Esophagus (tissue), 2 donors: ENCODE measurements around the gene SLC6A12. TPM values are rescaled to one million over a fixed set of nuclear protein-coding genes. Genes with fewer than 3 reads are reported as not detected.

ENCODE experiments used
- H3K27ac ChIP-seq, 2 donors: one replicate each; pipeline ENCODE4 v1.5.1; 2013; ENCODE audit warnings: low read depth in 2 of 2, mild to moderate bottlenecking in 2 of 2, inconsistent platforms in 1 of 2, low read length in 1 of 2, moderate library complexity in 1 of 2
- H3K27me3 ChIP-seq, 2 donors: one replicate each; pipeline ENCODE4 v1.6.1; 2013; ENCODE audit warnings: low read length in 2 of 2, control low read depth in 1 of 2, mild to moderate bottlenecking in 1 of 2; ENCODE audit not compliant: insufficient read depth in 2 of 2, control insufficient read depth in 1 of 2
- H3K36me3 ChIP-seq, 2 donors: one replicate each; pipeline ENCODE4 v1.6.1; 2013; ENCODE audit warnings: low read length in 1 of 2; ENCODE audit not compliant: control insufficient read depth in 2 of 2, insufficient read depth in 2 of 2
- H3K4me1 ChIP-seq, 2 donors: one replicate each; pipeline ENCODE4 v1.6.1; 2013; ENCODE audit warnings: low read length in 1 of 2; ENCODE audit not compliant: control insufficient read depth in 2 of 2, insufficient read depth in 2 of 2
- H3K4me3 ChIP-seq, 2 donors: one replicate each; pipeline ENCODE4 v1.5.1; 2013; ENCODE audit warnings: low read length in 2 of 2, mild to moderate bottlenecking in 2 of 2, low read depth in 1 of 2, moderate library complexity in 1 of 2
- H3K9me3 ChIP-seq, 2 donors: one replicate each; pipeline ENCODE4 v1.6.1; 2013; ENCODE audit warnings: mild to moderate bottlenecking in 2 of 2, low read depth in 1 of 2, low read length in 1 of 2, moderate library complexity in 1 of 2; ENCODE audit not compliant: control insufficient read depth in 2 of 2, insufficient read depth in 1 of 2
- WGBS, 2 donors: extraction: QIAGEN DNeasy Blood & Tissue Kit; methylation state at CpG; one replicate each; pipeline ENCODE4 v1.1.7; 2013; 5-methylcytosine and 5-hydroxymethylcytosine counted together
- polyA plus RNA-seq, 2 donors: library from polyadenylated mRNA; stranded (reverse); fragments of 200-250 nt; gene quantifications; one replicate each; pipeline ENCODE4 v1.2.3, GENCODE V29; 2013
- donor health status: healthy with polysubstance abuse.
- donor health status: Bipolar disorder and iron deficiency.

The SLC6A12 gene
- polyA plus RNA-seq, 2 donors: 0.11 TPM; not detected in 1

DNA sequence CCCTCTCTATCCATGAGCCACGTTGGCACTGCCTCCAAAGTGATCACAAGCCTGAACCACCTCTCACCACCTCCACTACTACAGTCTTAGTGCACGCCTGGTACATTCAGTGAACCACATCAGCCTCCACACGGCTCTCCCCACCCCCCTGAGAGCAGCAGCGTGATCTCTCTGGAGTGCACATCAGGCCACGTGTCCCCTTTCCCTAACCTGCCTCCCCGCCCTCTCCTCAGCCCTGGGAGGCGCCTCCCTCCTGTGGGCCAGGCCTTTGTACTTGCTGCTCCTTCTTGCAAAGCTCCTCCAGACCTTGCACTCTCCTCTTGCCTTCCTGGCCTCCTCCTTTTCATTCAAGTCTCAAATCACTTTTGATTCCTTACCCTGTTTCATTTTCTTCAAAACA is 49.8 kb downstream of the SLC6A12 start:
- H3K4me1 ChIP-seq: no peaks in the 10 kb centered on the region
- H3K4me3 ChIP-seq: no peak overlapping the region
- no peak overlapping the region for H3K27ac ChIP-seq
- no peaks in the 10 kb centered on the region for H3K9me3 ChIP-seq
- no peaks in the 10 kb centered on the region for H3K27me3 ChIP-seq
- H3K36me3 ChIP-seq: no peaks in the 10 kb centered on the region
- WGBS, 2 donors: 60 to 66% methylated on average over 7 of the region's 7 CpGs

DNA sequence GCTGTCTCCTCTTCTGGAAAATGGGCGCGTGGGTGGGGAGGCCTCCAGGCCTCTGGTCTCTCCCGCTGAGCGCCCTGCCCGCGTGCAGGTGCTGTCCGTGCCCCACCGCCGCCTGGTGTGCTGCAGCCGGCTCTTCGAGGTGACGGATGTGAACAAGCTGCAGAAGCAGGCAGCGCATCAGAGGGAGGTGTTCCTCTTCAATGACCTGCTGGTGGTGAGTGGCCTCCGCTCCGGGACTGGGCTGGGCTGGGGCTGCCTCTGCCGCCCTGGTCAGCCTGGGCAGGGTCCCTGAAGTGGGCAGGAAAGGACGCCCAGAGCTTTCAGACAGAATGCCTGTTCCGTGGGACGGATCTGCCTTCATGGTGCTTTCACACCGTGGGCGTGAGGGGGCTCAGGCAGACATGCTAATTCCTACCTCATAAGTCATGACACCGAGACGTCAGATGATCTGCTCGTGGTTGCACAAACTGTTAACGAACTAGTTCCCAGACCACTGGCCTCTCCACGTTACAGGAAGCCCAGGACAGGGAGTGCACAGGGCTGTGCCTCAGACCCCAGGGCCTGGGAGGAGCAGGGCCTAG is 50.5 kb downstream of the SLC6A12 start:
- Histone ChIP-seq H3K4me3 (no peak overlapping the region), H3K9me3 (no peaks in the 10 kb centered on the region), H3K27me3 (no peaks in the 10 kb centered on the region), H3K27ac (no peak overlapping the region), H3K36me3 (no peaks in the 10 kb centered on the region), H3K4me1 (no peaks in the 10 kb centered on the region)
- 89% methylated on average over 26 of the region's 26 CpGs for WGBS, 2 donors

DNA sequence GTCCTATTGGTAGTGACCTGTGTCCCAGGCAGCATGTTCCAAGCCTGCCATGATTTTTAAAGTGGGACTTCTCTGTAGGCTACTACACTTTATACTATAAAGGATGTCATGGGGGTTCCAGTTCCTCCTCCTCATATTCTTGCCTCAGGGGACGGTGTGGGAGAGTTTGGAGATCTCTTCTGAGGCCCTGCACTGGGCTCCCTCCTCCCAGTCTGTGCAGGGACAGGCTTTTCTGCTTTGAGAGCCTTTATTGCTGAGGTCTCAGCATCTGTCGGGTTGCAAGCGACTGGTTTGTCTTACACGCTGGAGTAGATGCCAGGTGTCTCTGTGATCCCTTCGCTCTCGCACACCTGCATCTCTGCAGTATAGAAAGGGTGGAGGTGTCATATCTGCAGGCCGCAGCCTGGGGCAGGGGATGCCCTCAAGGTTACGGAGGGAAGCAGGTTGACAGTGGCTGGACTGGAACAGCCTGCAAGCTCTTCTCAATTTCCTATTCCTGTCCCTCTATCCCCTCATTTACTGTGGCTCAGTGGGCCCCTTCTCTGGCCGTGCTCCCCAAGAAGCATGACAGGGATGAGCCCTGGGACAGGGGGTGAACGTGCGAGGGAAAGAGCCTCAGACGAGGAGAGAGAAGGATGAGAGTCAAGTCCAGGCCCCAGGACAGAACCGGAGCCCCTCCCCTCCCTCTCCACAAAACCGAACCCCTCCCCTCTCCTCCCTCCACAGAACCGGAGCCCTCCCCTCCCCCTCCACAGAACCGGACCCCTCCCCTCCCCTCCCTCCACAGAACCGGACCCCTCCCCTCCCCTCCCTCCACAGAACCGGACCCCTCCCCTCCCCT is 51.3 kb downstream of the SLC6A12 start:
- H3K27ac ChIP-seq: no peak overlapping the region
- no peaks in the 10 kb centered on the region for H3K4me1 ChIP-seq
- H3K4me3 ChIP-seq: no peak overlapping the region
- WGBS, 2 donors: 62 to 68% methylated on average over 17 to 18 of the region's 18 CpGs
- H3K27me3 ChIP-seq: no peaks in the 10 kb centered on the region
- no peaks in the 10 kb centered on the region for H3K9me3 ChIP-seq
- no peaks in the 10 kb centered on the region for H3K36me3 ChIP-seq

- Histone ChIP-seq H3K4me1 (no peaks in the 10 kb centered on the region), H3K27me3 (no peaks in the 10 kb centered on the region), H3K27ac (no peak overlapping the region), H3K4me3 (no peak overlapping the region), H3K36me3 (no peaks in the 10 kb centered on the region), H3K9me3 (no peaks in the 10 kb centered on the region)
- WGBS, 2 donors: 89 to 93% methylated on average over 8 of the region's 8 CpGs
Measured at GRCh38 chr12:161823-162222, 52.1 kb downstream of the SLC6A12 start.

GRCh38 chr12:160858-161257 is 53.1 kb downstream of the SLC6A12 start:
- Histone ChIP-seq H3K36me3 (no peaks in the 10 kb centered on the region), H3K27ac (no peak overlapping the region), H3K27me3 (no peaks in the 10 kb centered on the region), H3K4me1 (no peaks in the 10 kb centered on the region), H3K9me3 (no peaks in the 10 kb centered on the region), H3K4me3 (no peak overlapping the region)
- WGBS, 2 donors: 67 to 68% methylated on average over 9 of the region's 9 CpGs

GRCh38 chr12:159156-159782 is 54.7 kb downstream of the SLC6A12 start:
- H3K36me3 ChIP-seq: no peaks in the 10 kb centered on the region
- H3K4me3 ChIP-seq: no peak overlapping the region
- H3K9me3 ChIP-seq: no peaks in the 10 kb centered on the region
- H3K4me1 ChIP-seq: no peaks in the 10 kb centered on the region
- H3K27ac ChIP-seq: no peak overlapping the region
- no peaks in the 10 kb centered on the region for H3K27me3 ChIP-seq
- WGBS, 2 donors: 68 to 74% methylated on average over 7 of the region's 7 CpGs

DNA sequence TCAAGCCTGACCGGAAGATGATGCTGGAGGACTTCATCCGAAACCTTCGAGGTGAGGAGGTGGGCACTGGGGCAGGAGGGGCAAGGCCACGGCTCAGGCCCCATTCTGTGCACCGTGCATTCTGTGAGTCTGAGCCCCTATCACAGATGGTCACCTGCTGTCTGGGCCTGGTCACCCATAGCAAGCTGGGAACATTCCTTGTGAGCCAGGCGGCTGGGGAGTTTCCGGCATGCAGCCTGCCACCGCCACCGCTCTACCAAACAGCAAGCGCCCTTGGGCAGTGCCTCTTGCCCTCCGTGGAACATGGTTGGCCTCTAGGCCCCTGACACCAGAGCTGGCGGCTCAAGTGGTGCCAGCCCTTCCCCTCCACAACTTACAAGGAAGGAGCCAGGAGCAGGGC is 56.3 kb downstream of the SLC6A12 start:
- H3K27ac ChIP-seq: no peak overlapping the region
- WGBS, 2 donors: 91 to 95% methylated on average over 12 of the region's 12 CpGs

GRCh38 chr12:156945-157344 is 57.0 kb downstream of the SLC6A12 start:
- Histone ChIP-seq H3K4me3 (no peak overlapping the region), H3K9me3 (no peaks in the 10 kb centered on the region), H3K27ac (no peak overlapping the region), H3K27me3 (no peaks in the 10 kb centered on the region), H3K4me1 (no peaks in the 10 kb centered on the region), H3K36me3 (no peaks in the 10 kb centered on the region)
- 88 to 89% methylated on average over 13 of the region's 13 CpGs for WGBS, 2 donors

More for the DNA sequence above, 56.3 kb downstream of the SLC6A12 start:
- H3K4me3 ChIP-seq: no peak overlapping the region
- no peaks in the 10 kb centered on the region for H3K9me3 ChIP-seq
- H3K4me1 ChIP-seq: no peaks in the 10 kb centered on the region
- no peaks in the 10 kb centered on the region for H3K27me3 ChIP-seq
- no peaks in the 10 kb centered on the region for H3K36me3 ChIP-seq

- no peaks in the 10 kb centered on the region for H3K27me3 ChIP-seq
- H3K4me3 ChIP-seq: no peak overlapping the region
- no peaks in the 10 kb centered on the region for H3K4me1 ChIP-seq
- 83 to 85% methylated on average over 8 of the region's 8 CpGs for WGBS, 2 donors
- no peak overlapping the region for H3K27ac ChIP-seq
- H3K36me3 ChIP-seq: no peaks in the 10 kb centered on the region
- no peaks in the 10 kb centered on the region for H3K9me3 ChIP-seq
Measured at GRCh38 chr12:155646-156045, 58.3 kb downstream of the SLC6A12 start.
